Cardiac muscle cell (in vitro differentiated cells and primary cell): Measurements from ENCODE around the gene CHD3. TPM values are rescaled to one million over a fixed set of nuclear protein-coding genes. Genes with fewer than 3 reads are reported as not detected.

ENCODE experiments used
- DNase-seq, 2 donors: peaks; one replicate each; pipeline versions ENCODE4 v3.0.0 to v3.0.0-alpha.2; 2010 to 2017; ENCODE audit warnings: low read depth in 1 of 2, low spot score in 1 of 2
- H3K27ac ChIP-seq: fragments of 200-600 bp; sonication (generic); 2 replicates; pipeline ENCODE4 v1.5.1; 2016
- H3K27me3 ChIP-seq: fragments of 200-600 bp; sonication (generic); 2 replicates; pipeline ENCODE4 v1.6.0; 2016; ENCODE audit warnings: control low read depth
- H3K36me3 ChIP-seq: fragments of 200-600 bp; sonication (generic); 2 replicates; pipeline ENCODE4 v1.5.1; 2016; ENCODE audit warnings: control low read depth
- H3K4me1 ChIP-seq: fragments of 200-600 bp; sonication (generic); 2 replicates; pipeline ENCODE4 v1.8.1; 2017; ENCODE audit warnings: low read depth, mild to moderate bottlenecking, mixed run types
- H3K4me3 ChIP-seq: fragments of 200-600 bp; sonication (generic); 2 replicates; pipeline ENCODE4 v1.5.1; 2016; ENCODE audit warnings: mild to moderate bottlenecking
- H3K9me3 ChIP-seq: fragments of 200-600 bp; sonication (generic); 2 replicates; pipeline ENCODE4 v1.5.1; 2017; ENCODE audit warnings: low read depth, mild to moderate bottlenecking, control low read depth
- CTCF ChIP-seq: IDR thresholded peaks from 2 replicates; pipeline ENCODE4 v1.5.1; 2012; ENCODE audit warnings: low read depth, mild to moderate bottlenecking, low read length
- polyA plus RNA-seq: library from polyadenylated mRNA; unstranded; fragments of >200 nt; fragmentation: Nextera tagmentation; extraction: Ambion mirVana; gene quantifications from 2 replicates; pipeline ENCODE4 v1.2.1, GENCODE V29; 2016
- total RNA-seq: library from RNA; depleted of rRNA; stranded (reverse); fragments of >200 nt; gene quantifications from 2 replicates; pipeline ENCODE4 v1.2.3, GENCODE V29; 2016

The CHD3 gene
- total and polyA plus RNA-seq, 2 experiments from 2014 or later, result 15.9 to 64.7 TPM

GRCh38 chr17:7915611-7916384 is 27.2 kb downstream of the CHD3 start, which contains the start of gene RNF227:
Gene RNF227 (minus strand): TSS chr17:7916289. CDS start chr17:7916195, 94 bp downstream.
- H3K36me3 ChIP-seq, result no peaks in the 10 kb centered on the region
- peaks cover 11% of the 10 kb centered on the region for H3K4me1 ChIP-seq
- H3K9me3 ChIP-seq, result no peaks in the 10 kb centered on the region
- no peak for TF ChIP-seq CTCF
- peak; percentile 95 to 99 for DNase-seq
- H3K27me3 ChIP-seq, result no peaks in the 10 kb centered on the region
- H3K27ac ChIP-seq, result peak within 1 kb of the TSS; percentile 86
- H3K4me3 ChIP-seq, result peak within 1 kb of the TSS; percentile 35

- H3K27me3 ChIP-seq, result no peaks in the 10 kb centered on the region
- H3K9me3 ChIP-seq, result no peaks in the 10 kb centered on the region
- no peak for DNase-seq
- H3K36me3 ChIP-seq, result no peaks in the 10 kb centered on the region
- peaks cover 11% of the 10 kb centered on the region for H3K4me1 ChIP-seq
- peak overlapping the region; percentile 35 for H3K4me3 ChIP-seq
- TF ChIP-seq CTCF, result no peak
- H3K27ac ChIP-seq, result peak overlapping the region; percentile 86
These were observed 27.7 kb downstream of the CHD3 start for GRCh38 chr17:7916385-7916682.

GRCh38 chr17:7916808-7917207 is 28.2 kb downstream of the CHD3 start:
- Histone ChIP-seq H3K27ac (no peak overlapping the region), H3K4me1 (peaks cover 11% of the 10 kb centered on the region), H3K27me3 (no peaks in the 10 kb centered on the region), H3K9me3 (no peaks in the 10 kb centered on the region), H3K36me3 (no peaks in the 10 kb centered on the region), H3K4me3 (no peak overlapping the region)
- DNase-seq, result peak in 1 of 2 donors; percentile 64
- no peak for TF ChIP-seq CTCF

- DNase-seq, result no peak
- TF ChIP-seq CTCF, result no peak
- H3K27me3 ChIP-seq, result no peaks in the 10 kb centered on the region
- H3K27ac ChIP-seq, result no peak overlapping the region
- no peaks in the 10 kb centered on the region for H3K9me3 ChIP-seq
- no peaks in the 10 kb centered on the region for H3K36me3 ChIP-seq
- H3K4me1 ChIP-seq, result peaks cover 5% of the 10 kb centered on the region
- no peak overlapping the region for H3K4me3 ChIP-seq
These were observed 33.8 kb downstream of the CHD3 start for GRCh38 chr17:7922269-7922844.

GRCh38 chr17:7922845-7923628 is 34.4 kb downstream of the CHD3 start:
- Histone ChIP-seq H3K36me3 (no peaks in the 10 kb centered on the region), H3K27me3 (peaks cover 4% of the 10 kb centered on the region), H3K4me1 (peaks cover 5% of the 10 kb centered on the region), H3K9me3 (no peaks in the 10 kb centered on the region), H3K27ac (no peak overlapping the region), H3K4me3 (peak overlapping the region; percentile 8)
- DNase-seq, result peak; percentile 84 to 93
- peak; percentile 18 for TF ChIP-seq CTCF
